DOHH2 (cell line): ENCODE data around the gene TMEM87A.

Experiments
- H3F3A ChIP-seq: fragments of 200-600 bp; sonication (generic), shearing (Covaris generic); 2 replicates; pipeline ENCODE4 v1.6.0; 2016; ENCODE audit warnings: antibody characterized with exemption, mild to moderate bottlenecking; ENCODE audit not compliant: control insufficient read depth, insufficient read depth
- H3K27ac ChIP-seq: fragments of 200-600 bp; sonication (generic); 2 replicates; pipeline ENCODE4 v1.5.1; 2014; ENCODE audit warnings: low read depth, mild to moderate bottlenecking, low read length, moderate library complexity
- H3K27me3 ChIP-seq: fragments of 200-600 bp; sonication (generic); 2 replicates; pipeline ENCODE4 v1.6.1; 2014; ENCODE audit warnings: mild to moderate bottlenecking, low read length, mixed read lengths; ENCODE audit not compliant: control insufficient read depth
- H3K36me3 ChIP-seq: fragments of 200-600 bp; sonication (generic); 2 replicates; pipeline ENCODE4 v1.6.1; 2014; ENCODE audit warnings: mild to moderate bottlenecking, low read length, moderate library complexity, mixed read lengths; ENCODE audit not compliant: control insufficient read depth
- H3K4me1 ChIP-seq: fragments of 200-600 bp; sonication (generic); 2 replicates; pipeline ENCODE4 v1.6.1; 2014; ENCODE audit warnings: mild to moderate bottlenecking, low read length, mixed read lengths; ENCODE audit not compliant: control insufficient read depth
- H3K4me2 ChIP-seq: fragments of 200-600 bp; sonication (generic); 2 replicates; pipeline ENCODE4 v1.6.0; 2014; ENCODE audit warnings: mild to moderate bottlenecking, low read length, moderate library complexity
- H3K4me3 ChIP-seq: fragments of 200-600 bp; sonication (generic); 2 replicates; pipeline ENCODE4 v1.5.1; 2014; ENCODE audit warnings: mild to moderate bottlenecking, low read length, mixed read lengths
- H3K79me2 ChIP-seq: fragments of 200-600 bp; sonication (generic); 2 replicates; pipeline ENCODE4 v1.6.1; 2014; ENCODE audit warnings: mild to moderate bottlenecking, low read length, mixed read lengths; ENCODE audit not compliant: control insufficient read depth
- H3K9me2 ChIP-seq: fragments of 200-600 bp; sonication (generic); replicated peaks from 2 replicates; pipeline ENCODE4 v1.6.1; 2014; ENCODE audit warnings: mild to moderate bottlenecking, low read length, mixed read lengths; ENCODE audit not compliant: control insufficient read depth
- H3K9me3 ChIP-seq: fragments of 200-600 bp; sonication (generic); 2 replicates; pipeline ENCODE4 v1.6.1; 2014; ENCODE audit warnings: antibody characterized with exemption, low read length, mixed read lengths; ENCODE audit not compliant: control insufficient read depth, insufficient read depth
- H4K20me1 ChIP-seq: fragments of 200-600 bp; sonication (generic); 2 replicates; pipeline ENCODE4 v1.6.0; 2014; ENCODE audit warnings: low read depth, mild to moderate bottlenecking, antibody characterized with exemption, low read length, moderate library complexity; ENCODE audit not compliant: control insufficient read depth, insufficient read depth
- EZH2phosphoT487 ChIP-seq: fragments of 200-600 bp; sonication (generic); IDR thresholded peaks from 2 replicates; pipeline ENCODE4 v1.6.1; 2017; ENCODE audit warnings: borderline replicate concordance, mild to moderate bottlenecking, antibody characterized with exemption, low read length, moderate library complexity, mixed read lengths
- TF ChIP-seq, protein P1 (sequence below): fragments of 200-600 bp; sonication (generic); IDR thresholded peaks from one replicate; pipeline ENCODE4 v1.5.1; 2014; ENCODE audit warnings: antibody characterized with exemption, mild to moderate bottlenecking, low read depth, low read length; ENCODE audit not compliant: poor library complexity, severe bottlenecking

TMEM87A gene

DNA sequence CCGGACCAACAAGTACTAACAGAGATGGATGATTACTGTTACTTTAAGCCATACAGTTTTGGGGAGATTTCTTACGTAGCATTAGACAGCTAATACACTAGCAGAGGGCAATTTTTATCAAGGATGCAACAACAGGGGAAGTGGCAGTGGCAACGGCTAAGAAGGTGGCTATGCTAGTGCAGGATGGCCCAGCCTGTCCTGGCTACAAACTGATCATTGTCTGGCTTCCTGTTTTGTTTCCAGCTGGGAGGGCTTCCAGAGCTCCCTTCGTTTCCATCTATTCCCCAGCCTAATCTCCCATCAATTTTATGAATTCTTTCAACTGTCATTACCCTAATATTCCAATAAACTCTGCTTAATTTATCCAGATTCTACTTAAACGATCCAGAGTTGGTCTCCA lies 100.8 kb downstream of the TMEM87A start:
- no peaks in the 10 kb centered on the region for H3K9me2 ChIP-seq
- H3K27me3 ChIP-seq: no peaks in the 10 kb centered on the region
- H4K20me1 ChIP-seq: no peaks in the 10 kb centered on the region
- no peaks in the 10 kb centered on the region for H3K9me3 ChIP-seq
- H3K4me3 ChIP-seq: no peak overlapping the region
- H3K4me2 ChIP-seq: no peak overlapping the region
- no peaks in the 10 kb centered on the region for H3K79me2 ChIP-seq
- TF ChIP-seq, protein P1, sequence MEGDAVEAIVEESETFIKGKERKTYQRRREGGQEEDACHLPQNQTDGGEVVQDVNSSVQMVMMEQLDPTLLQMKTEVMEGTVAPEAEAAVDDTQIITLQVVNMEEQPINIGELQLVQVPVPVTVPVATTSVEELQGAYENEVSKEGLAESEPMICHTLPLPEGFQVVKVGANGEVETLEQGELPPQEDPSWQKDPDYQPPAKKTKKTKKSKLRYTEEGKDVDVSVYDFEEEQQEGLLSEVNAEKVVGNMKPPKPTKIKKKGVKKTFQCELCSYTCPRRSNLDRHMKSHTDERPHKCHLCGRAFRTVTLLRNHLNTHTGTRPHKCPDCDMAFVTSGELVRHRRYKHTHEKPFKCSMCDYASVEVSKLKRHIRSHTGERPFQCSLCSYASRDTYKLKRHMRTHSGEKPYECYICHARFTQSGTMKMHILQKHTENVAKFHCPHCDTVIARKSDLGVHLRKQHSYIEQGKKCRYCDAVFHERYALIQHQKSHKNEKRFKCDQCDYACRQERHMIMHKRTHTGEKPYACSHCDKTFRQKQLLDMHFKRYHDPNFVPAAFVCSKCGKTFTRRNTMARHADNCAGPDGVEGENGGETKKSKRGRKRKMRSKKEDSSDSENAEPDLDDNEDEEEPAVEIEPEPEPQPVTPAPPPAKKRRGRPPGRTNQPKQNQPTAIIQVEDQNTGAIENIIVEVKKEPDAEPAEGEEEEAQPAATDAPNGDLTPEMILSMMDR: no peak
- no peak for TF ChIP-seq EZH2phosphoT487
- H3F3A ChIP-seq: no peaks in the 10 kb centered on the region
- H3K27ac ChIP-seq: no peak overlapping the region
- no peaks in the 10 kb centered on the region for H3K4me1 ChIP-seq
- H3K36me3 ChIP-seq: peaks cover 65% of the 10 kb centered on the region

DNA sequence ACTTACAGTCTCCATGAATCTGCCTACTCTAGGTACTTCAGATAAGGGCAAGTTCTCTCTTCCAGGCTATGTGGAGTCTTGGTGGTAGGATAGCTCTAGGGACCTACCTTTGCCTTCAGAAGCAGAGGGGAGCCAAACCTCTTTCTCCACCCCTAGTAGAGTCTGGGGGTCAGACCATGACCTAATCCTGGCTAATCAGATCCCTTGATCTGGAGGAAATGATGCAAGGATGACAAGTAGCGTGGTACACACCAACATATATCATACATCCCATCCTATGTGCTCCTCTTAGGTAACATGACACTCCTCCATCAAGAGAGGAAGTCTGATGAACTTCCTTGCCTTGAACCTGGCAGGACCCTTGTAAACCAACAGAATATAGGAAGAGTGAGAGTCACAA lies 101.4 kb downstream of the TMEM87A start:
- Histone ChIP-seq H3K9me3 (no peaks in the 10 kb centered on the region), H3K36me3 (peaks cover 68% of the 10 kb centered on the region), H3F3A (no peaks in the 10 kb centered on the region), H4K20me1 (no peaks in the 10 kb centered on the region), H3K79me2 (no peaks in the 10 kb centered on the region), H3K27ac (no peak overlapping the region), H3K4me2 (no peak overlapping the region), H3K4me1 (no peaks in the 10 kb centered on the region), H3K4me3 (no peak overlapping the region), H3K27me3 (no peaks in the 10 kb centered on the region), H3K9me2 (no peaks in the 10 kb centered on the region)
- no peak for TF ChIP-seq EZH2phosphoT487
- TF ChIP-seq, protein P1: no peak

DNA sequence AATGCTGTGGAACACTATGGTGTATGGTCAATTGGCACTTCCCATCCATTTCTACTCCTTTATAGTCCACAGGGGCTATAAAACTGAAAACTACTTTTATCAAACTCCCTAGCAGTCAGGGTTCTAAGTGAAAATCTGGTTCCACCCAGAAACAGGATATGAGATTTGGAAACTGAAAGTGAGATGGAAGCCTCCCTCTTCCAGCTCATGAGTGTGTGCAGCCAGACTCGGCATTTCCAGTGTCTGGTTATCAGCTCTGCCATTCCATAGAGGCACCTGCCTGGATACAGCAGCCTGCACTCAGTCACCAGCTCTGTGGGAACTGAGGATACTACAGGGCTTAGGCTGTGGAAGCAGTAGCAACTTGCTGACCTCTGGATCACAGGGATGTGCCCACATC lies 102.1 kb downstream of the TMEM87A start:
- Histone ChIP-seq H3K79me2 (no peaks in the 10 kb centered on the region), H3K27ac (no peak overlapping the region), H3F3A (no peaks in the 10 kb centered on the region), H3K4me1 (no peaks in the 10 kb centered on the region), H3K4me2 (no peak overlapping the region), H3K36me3 (peaks cover 75% of the 10 kb centered on the region), H3K9me3 (no peaks in the 10 kb centered on the region), H4K20me1 (no peaks in the 10 kb centered on the region), H3K9me2 (no peaks in the 10 kb centered on the region), H3K27me3 (no peaks in the 10 kb centered on the region), H3K4me3 (no peak overlapping the region)
- TF ChIP-seq, protein P1: no peak
- TF ChIP-seq EZH2phosphoT487: no peak
